Naive thymus-derived CD4-positive, alpha-beta T cell (primary cell): ENCODE results near the gene MVK. TPM values are rescaled to one million over a fixed set of nuclear protein-coding genes. Genes with fewer than 3 reads are reported as not detected.
A peak's percentile ranks its signal among the peaks of the same experiment; 100 is the strongest.

Experiments used
- ATAC-seq: fragments of 150-1000 bp; cut with Tn5 transposase; 2 replicates; pipeline ENCODE4 v1.10.0; 2021; ENCODE audit warnings: mild to moderate bottlenecking, moderate library complexity
- CTCF ChIA-PET: fragments of 350-600 bp; sonication (Branson Sonifier 250); formaldehyde crosslinking; loops from one replicate; lab custom pipeline; 2021; ENCODE audit warnings: antibody characterized with exemption; lab: Charles Lee
- POLR2A ChIA-PET: fragments of 350-600 bp; sonication (Branson Sonifier 250); formaldehyde crosslinking; loops from one replicate; lab custom pipeline; 2021; ENCODE audit warnings: antibody characterized with exemption, inconsistent platforms; lab: Charles Lee
- DNase-seq, 9 donors: peaks; one replicate each; pipeline versions ENCODE4 v3.0.0 to v3.0.0-alpha.2; 2020 to 2022; ENCODE audit warnings: mixed read lengths in 1 of 9
- H3K27ac ChIP-seq: one replicate; pipeline ENCODE4 v1.7.0; 2013; ENCODE audit warnings: mild to moderate bottlenecking, low read depth, low read length, moderate library complexity
- H3K27me3 ChIP-seq, 2 donors: one replicate each; pipeline ENCODE4 v1.7.0; 2013; ENCODE audit warnings: low read length in 2 of 2, mild to moderate bottlenecking in 2 of 2, moderate library complexity in 2 of 2; ENCODE audit not compliant: control insufficient read depth in 2 of 2, insufficient read depth in 2 of 2
- H3K36me3 ChIP-seq, 3 experiments: 1 replicate in 2 of 3; 2 replicates in 1 of 3; pipeline ENCODE4 v1.7.0; 2013; ENCODE audit warnings: low read length in 3 of 3, mild to moderate bottlenecking in 3 of 3, moderate library complexity in 1 of 3; ENCODE audit not compliant: insufficient read depth in 3 of 3, control insufficient read depth in 2 of 3
- H3K4me1 ChIP-seq, 2 donors: one replicate each; pipeline ENCODE4 v1.7.0; 2013; ENCODE audit warnings: low read length in 2 of 2, mild to moderate bottlenecking in 2 of 2, moderate library complexity in 1 of 2; ENCODE audit not compliant: control insufficient read depth in 2 of 2, insufficient read depth in 2 of 2
- H3K4me3 ChIP-seq: 2 replicates; pipeline ENCODE4 v1.7.0; 2013; ENCODE audit warnings: mild to moderate bottlenecking, low read length
- H3K9me3 ChIP-seq, 3 experiments: 1 replicate in 2 of 3; 2 replicates in 1 of 3; pipeline ENCODE4 v1.7.0; 2013; ENCODE audit warnings: low read length in 3 of 3; ENCODE audit not compliant: control insufficient read depth in 2 of 3
- H3K27ac Mint-ChIP-seq, 9 donors: one replicate each; pipeline ENCODE4 v1.8.0; 2020 to 2022; ENCODE audit warnings: mixed read lengths in 9 of 9, mild to moderate bottlenecking in 8 of 9, moderate library complexity in 5 of 9, inconsistent platforms in 2 of 9
- H3K27me3 Mint-ChIP-seq, 5 donors: one replicate each; pipeline ENCODE4 v1.8.0; 2021 to 2022; ENCODE audit warnings: mixed read lengths in 5 of 5, mild to moderate bottlenecking in 1 of 5
- H3K36me3 Mint-ChIP-seq, 5 donors: one replicate each; pipeline ENCODE4 v1.8.0; 2020 to 2022; ENCODE audit warnings: mixed read lengths in 5 of 5, mild to moderate bottlenecking in 3 of 5, inconsistent platforms in 1 of 5
- H3K4me1 Mint-ChIP-seq, 7 donors: one replicate each; pipeline ENCODE4 v1.8.0; 2020 to 2022; ENCODE audit warnings: mixed read lengths in 7 of 7, mild to moderate bottlenecking in 3 of 7, inconsistent platforms in 1 of 7
- H3K4me3 Mint-ChIP-seq, 10 donors: one replicate each; pipeline ENCODE4 v1.8.0; 2020 to 2022; ENCODE audit warnings: mild to moderate bottlenecking in 10 of 10, mixed read lengths in 10 of 10, moderate library complexity in 6 of 10, inconsistent platforms in 2 of 10
- H3K9me3 Mint-ChIP-seq, 11 donors: one replicate each; pipeline ENCODE4 v1.8.0; 2020 to 2022; ENCODE audit warnings: mixed read lengths in 11 of 11, mild to moderate bottlenecking in 4 of 11, inconsistent platforms in 1 of 11, moderate library complexity in 1 of 11
- intact Hi-C, 2 donors: fragments of 100-400 bp; cut with micrococcal nuclease; formaldehyde crosslinking; loops; one replicate each; pipeline ENCODE4 v1.15.1; 2023
- polyA plus RNA-seq, 2 donors: library from polyadenylated mRNA; unstranded; fragments of 300-500 nt; fragmentation: Illumina TruSeq; gene quantifications; one replicate each; pipeline ENCODE4 v1.2.3, GENCODE V29; 2021
- total RNA-seq, 6 experiments: library from RNA in 5 of 6; stranded (reverse) in 5 of 6; gene quantifications; 1 replicate in 5 of 6; 2 replicates in 1 of 6; pipeline ENCODE4 v1.2.3 and lab custom pipeline; 2021 to 2026

The MVK gene
- total and polyA plus RNA-seq, 7 experiments from 2014 or later = 1.7 to 14.8 (median 11.7) TPM

DNA sequence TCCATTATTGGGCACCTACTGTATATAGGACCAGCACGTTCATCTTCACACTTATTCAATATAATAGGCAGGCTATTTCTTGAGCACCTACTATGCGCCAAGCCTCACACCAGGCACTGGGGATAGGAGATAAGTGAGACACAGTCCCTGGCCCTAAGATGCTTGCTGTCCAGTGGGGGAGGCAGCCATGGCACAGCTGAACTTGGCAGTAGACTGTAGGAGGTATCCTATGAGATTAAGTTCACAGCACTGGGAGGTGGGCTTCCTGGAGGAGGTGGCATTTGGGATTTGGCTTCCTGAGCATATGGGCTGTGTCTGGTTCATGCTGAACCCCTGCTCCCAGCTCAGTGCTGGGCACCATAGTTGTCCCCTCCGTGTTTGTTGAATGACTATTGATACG is 65.1 kb downstream of the MVK start:
- Mint-ChIP-seq H3K27me3 (peaks cover 0 to 9% (median 4%) of the 10 kb centered on the region in 5 donors), H3K36me3 (peaks cover 0 to 3% (median 0%) of the 10 kb centered on the region in 5 donors), H3K9me3 (peaks cover 0 to 13% (median 0%) of the 10 kb centered on the region in 11 donors), H3K27ac (no peak overlapping the region), H3K4me1 (no peaks in the 10 kb centered on the region), H3K4me3 (no peak overlapping the region)
- no peaks in the 10 kb centered on the region for H3K36me3 ChIP-seq
- H3K9me3 ChIP-seq = peaks cover 0 to 6% (median 0%) of the 10 kb centered on the region in 3 experiments
- H3K27me3 ChIP-seq = no peaks in the 10 kb centered on the region
- H3K27ac ChIP-seq = no peak overlapping the region
- no peaks in the 10 kb centered on the region for H3K4me1 ChIP-seq
- POLR2A ChIA-PET = no interaction called here
- no peak for DNase-seq
- intact Hi-C loops = no loop called here
- CTCF ChIA-PET = no interaction called here
- no peak overlapping the region for H3K4me3 ChIP-seq
- no peak for ATAC-seq

GRCh38 chr12:109639151-109639872 is 65.7 kb downstream of the MVK start:
- Mint-ChIP-seq H3K9me3 (peaks cover 0 to 7% (median 0%) of the 10 kb centered on the region in 11 donors), H3K4me3 (no peak overlapping the region), H3K27me3 (peaks cover 0 to 9% (median 4%) of the 10 kb centered on the region in 5 donors), H3K36me3 (peaks cover 0 to 3% (median 0%) of the 10 kb centered on the region in 5 donors), H3K4me1 (no peaks in the 10 kb centered on the region), H3K27ac (peak overlapping the region in 1 of 9 donors; percentile 43)
- ChIA-PET POLR2A (no interaction called here), CTCF (interaction anchor here (0.5 kb wide), 1 partner anchor 42 kb away, joined by 4 read pairs; no protein-coding TSS in a partner anchor)
- DNase-seq = no peak
- Histone ChIP-seq H3K27me3 (no peaks in the 10 kb centered on the region), H3K4me3 (no peak overlapping the region), H3K36me3 (no peaks in the 10 kb centered on the region), H3K9me3 (peaks cover 0 to 6% (median 0%) of the 10 kb centered on the region in 3 experiments), H3K4me1 (no peaks in the 10 kb centered on the region), H3K27ac (no peak overlapping the region)
- intact Hi-C loops = no loop called here
- no peak for ATAC-seq

DNA sequence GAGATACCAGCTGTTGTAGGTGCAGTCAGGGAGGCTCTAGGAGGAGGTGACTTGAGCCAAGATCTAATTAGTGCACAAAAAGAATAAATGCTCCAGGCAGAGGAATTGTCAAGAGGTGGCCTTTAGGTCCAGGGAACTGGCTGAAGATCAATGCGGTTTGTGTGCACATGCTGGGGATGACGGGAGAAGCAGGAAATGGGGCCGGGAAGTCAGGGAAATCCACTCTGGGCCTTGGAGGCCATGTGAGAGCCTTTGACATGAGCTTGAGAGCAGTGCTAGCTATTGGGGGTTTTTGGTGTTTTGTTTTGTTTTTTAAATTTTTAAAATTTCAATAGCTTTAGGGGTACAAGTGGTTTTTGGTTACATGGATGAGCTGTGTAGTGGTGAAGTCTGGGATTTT is 67.4 kb downstream of the MVK start:
- H3K36me3 ChIP-seq = no peaks in the 10 kb centered on the region
- Mint-ChIP-seq H3K27me3 (peaks cover 1 to 22% (median 6%) of the 10 kb centered on the region in 5 donors), H3K27ac (no peak overlapping the region), H3K4me3 (no peak overlapping the region), H3K9me3 (peaks cover 0 to 3% (median 0%) of the 10 kb centered on the region in 11 donors), H3K4me1 (no peaks in the 10 kb centered on the region), H3K36me3 (peaks cover 0 to 3% (median 0%) of the 10 kb centered on the region in 5 donors)
- no peaks in the 10 kb centered on the region for H3K9me3 ChIP-seq
- DNase-seq (no peak), ATAC-seq (no peak)
- no peak overlapping the region for H3K4me3 ChIP-seq
- no peak overlapping the region for H3K27ac ChIP-seq
- POLR2A ChIA-PET = no interaction called here
- no peaks in the 10 kb centered on the region for H3K27me3 ChIP-seq
- intact Hi-C loops = no loop called here
- CTCF ChIA-PET = no interaction called here
- H3K4me1 ChIP-seq = no peaks in the 10 kb centered on the region

DNA sequence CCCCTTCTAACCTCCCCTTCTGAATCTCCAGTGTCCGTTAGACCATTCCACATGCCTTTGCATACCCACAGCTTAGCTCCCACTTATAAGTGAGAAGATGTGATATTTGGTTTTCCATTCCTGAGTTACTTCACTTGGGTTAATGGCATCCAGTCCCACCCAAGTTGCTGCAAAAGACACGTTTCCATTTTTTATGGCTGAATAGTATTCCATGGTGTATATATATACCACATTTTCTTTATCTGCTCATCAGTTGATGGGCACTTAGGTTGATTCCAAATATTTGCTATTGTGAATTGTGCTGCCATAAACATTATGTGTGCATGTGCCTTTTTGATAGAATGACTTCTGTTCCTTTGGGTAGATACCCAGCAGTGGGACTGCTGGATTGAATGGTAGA is 67.8 kb downstream of the MVK start:
- CTCF ChIA-PET = no interaction called here
- H3K27ac ChIP-seq = no peak overlapping the region
- H3K27ac Mint-ChIP-seq = no peak overlapping the region

GRCh38 chr12:109642506-109643132 is 69.0 kb downstream of the MVK start:
- no peak for DNase-seq
- H3K4me3 Mint-ChIP-seq = no peak overlapping the region
- H3K27ac Mint-ChIP-seq = no peak overlapping the region
- intact Hi-C loops = no loop called here
- no peaks in the 10 kb centered on the region for H3K9me3 Mint-ChIP-seq
- H3K27me3 Mint-ChIP-seq = peaks cover 1 to 38% (median 15%) of the 10 kb centered on the region in 5 donors
- no peaks in the 10 kb centered on the region for H3K36me3 ChIP-seq
- H3K4me1 Mint-ChIP-seq = no peaks in the 10 kb centered on the region
- H3K27me3 ChIP-seq = no peaks in the 10 kb centered on the region
- ChIA-PET POLR2A (no interaction called here), CTCF (no interaction called here)
- no peaks in the 10 kb centered on the region for H3K4me1 ChIP-seq
- no peak for ATAC-seq
- H3K36me3 Mint-ChIP-seq = no peaks in the 10 kb centered on the region
- no peak overlapping the region for H3K4me3 ChIP-seq
- no peak overlapping the region for H3K27ac ChIP-seq
- no peaks in the 10 kb centered on the region for H3K9me3 ChIP-seq

More for the DNA sequence above, 67.8 kb downstream of the MVK start:
- no peaks in the 10 kb centered on the region for H3K27me3 ChIP-seq
- DNase-seq (no peak), ATAC-seq (no peak)
- POLR2A ChIA-PET = no interaction called here
- H3K4me3 Mint-ChIP-seq = no peak overlapping the region
- H3K9me3 ChIP-seq = no peaks in the 10 kb centered on the region
- no peaks in the 10 kb centered on the region for H3K4me1 ChIP-seq
- H3K4me1 Mint-ChIP-seq = no peaks in the 10 kb centered on the region
- peaks cover 0 to 3% (median 0%) of the 10 kb centered on the region in 11 donors for H3K9me3 Mint-ChIP-seq
- H3K36me3 Mint-ChIP-seq = peaks cover 0 to 3% (median 0%) of the 10 kb centered on the region in 5 donors
- no peaks in the 10 kb centered on the region for H3K36me3 ChIP-seq
- H3K27me3 Mint-ChIP-seq = peaks cover 1 to 27% (median 6%) of the 10 kb centered on the region in 5 donors
- H3K4me3 ChIP-seq = no peak overlapping the region
- intact Hi-C loops = no loop called here

GRCh38 chr12:109645194-109645593 is 71.6 kb downstream of the MVK start:
- Histone ChIP-seq H3K36me3 (no peaks in the 10 kb centered on the region), H3K4me3 (no peak overlapping the region), H3K4me1 (no peaks in the 10 kb centered on the region), H3K27ac (no peak overlapping the region), H3K9me3 (no peaks in the 10 kb centered on the region), H3K27me3 (no peaks in the 10 kb centered on the region)
- ChIA-PET POLR2A (no interaction called here), CTCF (no interaction called here)
- DNase-seq (no peak), ATAC-seq (no peak)
- Mint-ChIP-seq H3K27me3 (peaks cover 0 to 35% (median 15%) of the 10 kb centered on the region in 5 donors), H3K4me3 (peak overlapping the region in 1 of 10 donors; percentile 19), H3K4me1 (no peaks in the 10 kb centered on the region), H3K27ac (no peak overlapping the region), H3K36me3 (no peaks in the 10 kb centered on the region), H3K9me3 (no peaks in the 10 kb centered on the region)
- intact Hi-C loops = no loop called here
